Ovary (tissue), 9 donors: ENCODE measurements around the gene BMI1. TPM values are rescaled to one million over a fixed set of nuclear protein-coding genes. Genes with fewer than 3 reads are reported as not detected.

Experiments
- DNase-seq, 5 donors: peaks; one replicate each; pipeline ENCODE4 v3.0.0-alpha.2; 2019 to 2020
- H3K27ac ChIP-seq, 2 donors: fragments of 200-600 bp; one replicate each; pipeline versions ENCODE4 v1.5.1 to v1.8.0; 2019 to 2022
- H3K27me3 ChIP-seq: fragments of 200-600 bp; one replicate; pipeline ENCODE4 v1.8.0; 2022
- H3K36me3 ChIP-seq: fragments of 200-600 bp; sonication (generic); one replicate; pipeline ENCODE4 v1.5.1; 2019
- H3K4me1 ChIP-seq: one replicate; pipeline ENCODE4 v1.8.1; 2013; ENCODE audit warnings: mild to moderate bottlenecking, moderate library complexity; ENCODE audit not compliant: insufficient read depth
- H3K4me3 ChIP-seq: fragments of 200-600 bp; sonication (generic); one replicate; pipeline ENCODE4 v1.5.1; 2017
- H3K9me3 ChIP-seq, 2 donors: fragments of 200-600 bp in 1 of 2; sonication (generic) in 1 of 2; one replicate each; pipeline versions ENCODE4 v1.5.1 to v1.8.1; 2013 to 2019; ENCODE audit warnings: mild to moderate bottlenecking in 1 of 2, moderate library complexity in 1 of 2
- CTCF ChIP-seq, 3 donors: fragments of 450-650 bp in 2 of 3; fragments of 200-600 bp in 1 of 3; IDR thresholded peaks; one replicate each; pipeline versions ENCODE4 v1.5.1 to v1.8.0; 2016 to 2022; ENCODE audit warnings: antibody characterized with exemption in 3 of 3, mild to moderate bottlenecking in 1 of 3
- EP300 ChIP-seq: sonication (generic); formaldehyde crosslinking; IDR thresholded peaks from one replicate; pipeline ENCODE4 v1.6.1; 2017; ENCODE audit warnings: antibody characterized with exemption
- POLR2A ChIP-seq: fragments of 450-650 bp; IDR thresholded peaks from one replicate; pipeline ENCODE4 v1.6.1; 2017; ENCODE audit warnings: antibody characterized with exemption, mild to moderate bottlenecking, moderate library complexity
- WGBS, 3 donors: extraction: QIAGEN DNeasy Blood & Tissue Kit in 1 of 3; methylation state at CpG; one replicate each; pipeline versions ENCODE4 v1.1.5 to v1.1.7; 2013 to 2017; 5-methylcytosine and 5-hydroxymethylcytosine counted together
- intact Hi-C, 4 donors: fragments of 100-400 bp; cut with DNase I; formaldehyde crosslinking; loops; one replicate each; pipeline versions ENCODE4 v1.11.0 to v1.15.1; 2022 to 2023
- polyA plus RNA-seq, 2 donors: library from polyadenylated mRNA; stranded (reverse); fragments of 200-250 nt in 1 of 2; fragments of 350-450 nt in 1 of 2; fragmentation: Illumina TruSeq in 1 of 2; extraction: RNeasy Lipid Tissue Mini Kit (QIAGEN cat#74804) in 1 of 2; gene quantifications; one replicate each; pipeline ENCODE4 v1.2.3, GENCODE V29; 2013 to 2014
- total RNA-seq, 7 donors: library from RNA; depleted of rRNA in 2 of 7; stranded (reverse); fragments of >200 nt in 2 of 7; fragmentation: NEBNext Ultra II Directional in 3 of 7; extraction: Animal tissue kit (Norgen Biotek cat#: 25700) in 3 of 7; gene quantifications; one replicate each; pipeline versions ENCODE4 v1.1.0 to v1.2.4, GENCODE V29; 2016 to 2023
- donor health status: DM: no; HTN: no; CAD: no; lungs with moderate emphysema.
- donor health status: DM: no; HTN: no; CAD: no.
- donor health status: Bipolar disorder and iron deficiency.
- donor health status: DM: yes; HTN: yes; CAD: no.
- donor health status: DM: no; HTN: no; CAD: no.
- donor health status: DM: yes; HTN: yes; CAD: no.

BMI1 gene
- total and polyA plus RNA-seq, 9 donors: 18.7 to 63.3 (median 39.6) TPM

- Histone ChIP-seq H3K36me3 (no peaks in the 10 kb centered on the region), H3K27ac (no peak overlapping the region)
These were observed 47.5 kb downstream of the BMI1 start for GRCh38 chr10:22368402-22368801.

GRCh38 chr10:22368981-22369380 lies 48.1 kb downstream of the BMI1 start:
- Histone ChIP-seq H3K4me1 (no peaks in the 10 kb centered on the region), H3K27me3 (no peaks in the 10 kb centered on the region), H3K4me3 (no peak overlapping the region), H3K36me3 (no peaks in the 10 kb centered on the region), H3K9me3 (no peaks in the 10 kb centered on the region), H3K27ac (no peak overlapping the region)
- intact Hi-C loops: no loop called here
- DNase-seq: no peak
- no peak for TF ChIP-seq EP300
- TF ChIP-seq CTCF (IDR thresholded peaks at IDR 0.05): no peak
- TF ChIP-seq POLR2A: no peak
- 43 to 47% (median 45%) methylated on average over 2 of the region's 2 CpGs for WGBS, 3 donors

More at GRCh38 chr10:22368402-22368801, 47.5 kb downstream of the BMI1 start:
- intact Hi-C loops: no loop called here
- Histone ChIP-seq H3K9me3 (no peaks in the 10 kb centered on the region), H3K4me1 (no peaks in the 10 kb centered on the region), H3K4me3 (no peak overlapping the region), H3K27me3 (no peaks in the 10 kb centered on the region)
- TF ChIP-seq CTCF (IDR thresholded peaks at IDR 0.05) (no peak), POLR2A (no peak), EP300 (no peak)
- DNase-seq: no peak
- WGBS, 3 donors: 79 to 85% (median 81%) methylated on average over 4 of the region's 4 CpGs

- no peak overlapping the region for H3K4me3 ChIP-seq
- no peaks in the 10 kb centered on the region for H3K36me3 ChIP-seq
- intact Hi-C loops: no loop called here
- 91 to 93% (median 92%) methylated on average over 5 of the region's 5 CpGs for WGBS, 3 donors
- H3K4me1 ChIP-seq: no peaks in the 10 kb centered on the region
- H3K9me3 ChIP-seq: no peaks in the 10 kb centered on the region
- TF ChIP-seq EP300 (no peak), CTCF (IDR thresholded peaks at IDR 0.05) (no peak), POLR2A (no peak)
- H3K27me3 ChIP-seq: no peaks in the 10 kb centered on the region
- H3K27ac ChIP-seq: no peak overlapping the region
- no peak for DNase-seq
These were observed 48.7 kb downstream of the BMI1 start for GRCh38 chr10:22369434-22370072.

- DNase-seq: no peak
- Histone ChIP-seq H3K27ac (no peak overlapping the region), H3K4me1 (no peaks in the 10 kb centered on the region), H3K36me3 (no peaks in the 10 kb centered on the region), H3K9me3 (no peaks in the 10 kb centered on the region), H3K4me3 (no peak overlapping the region), H3K27me3 (no peaks in the 10 kb centered on the region)
- TF ChIP-seq CTCF (IDR thresholded peaks at IDR 0.05) (no peak), EP300 (no peak), POLR2A (no peak)
- intact Hi-C loops: no loop called here
These were observed 49.4 kb downstream of the BMI1 start for GRCh38 chr10:22370320-22370719.
